ENCODE data around the gene KDM5D.

The KDM5D gene

DNA sequence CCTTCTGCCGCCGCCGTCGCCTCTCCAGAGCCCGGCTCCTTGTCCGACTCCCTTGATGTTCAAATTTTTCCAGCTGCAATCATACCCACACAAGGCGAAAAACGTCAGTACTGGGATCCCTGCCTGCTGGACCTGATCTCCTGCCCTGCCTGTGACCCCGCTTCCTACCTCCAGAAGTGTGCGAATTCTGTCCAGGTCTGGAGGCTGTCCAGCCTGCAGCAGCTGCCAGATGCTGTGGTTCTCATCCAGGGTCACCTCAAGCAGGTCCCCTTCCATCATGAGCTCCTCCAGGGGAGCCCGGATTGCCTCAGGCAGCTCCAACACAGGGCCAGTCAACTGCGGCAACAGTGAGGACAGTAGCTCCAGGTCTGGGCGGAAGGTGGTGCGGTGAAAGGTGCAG is 38.3 kb downstream of the KDM5D start:
- no peak for DNase-seq (ENCODE audit: low read depth in 1 of 2, low spot score in 1 of 2)
- TF ChIP-seq SPI1 (IDR thresholded peaks at IDR 0.05; ENCODE audit: borderline replicate concordance, low read depth) (no peak), GABPA (IDR thresholded peaks at IDR 0.05; ENCODE audit: low read depth) (no peak)
- Histone ChIP-seq H3K4me3 (replicated peaks; ENCODE audit: insufficient read depth, low read length) (no peak overlapping the region), H3K27ac (replicated peaks) (no peak overlapping the region), H3K27me3 (ENCODE audit: insufficient read depth, poor library complexity, severe bottlenecking) (no peaks in the 10 kb centered on the region)

DNA sequence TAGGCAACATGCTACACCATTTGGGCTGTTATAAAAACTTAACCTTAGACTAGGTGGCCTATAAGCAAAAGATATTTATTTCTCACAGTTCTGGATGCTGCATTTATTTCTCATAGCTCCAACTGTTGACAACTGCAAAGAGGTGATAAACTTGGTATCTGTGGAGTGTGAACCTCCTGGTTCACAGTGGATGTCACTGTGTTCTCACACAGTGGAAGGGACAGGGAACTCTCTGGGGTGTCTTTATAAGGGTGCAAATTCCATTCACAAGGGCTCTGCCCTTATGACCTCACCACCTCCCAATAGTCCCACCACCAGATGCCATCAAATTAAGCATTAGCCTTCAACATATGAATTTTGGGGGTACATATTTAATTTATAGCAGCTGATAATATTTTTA is 46.0 kb downstream of the KDM5D start:
- H3K4me3 ChIP-seq (replicated peaks; ENCODE audit: insufficient read depth, low read length), result no peak overlapping the region
- no peak for DNase-seq (ENCODE audit: low read depth in 1 of 2, low spot score in 1 of 2)
- TF ChIP-seq SPI1 (IDR thresholded peaks at IDR 0.05; ENCODE audit: borderline replicate concordance, low read depth) (no peak), GABPA (IDR thresholded peaks at IDR 0.05; ENCODE audit: low read depth) (no peak), POLR2AphosphoS5 (IDR thresholded peaks at IDR 0.05; ENCODE audit: low read depth) (no peak)
- TF ChIP-seq, protein P1, sequence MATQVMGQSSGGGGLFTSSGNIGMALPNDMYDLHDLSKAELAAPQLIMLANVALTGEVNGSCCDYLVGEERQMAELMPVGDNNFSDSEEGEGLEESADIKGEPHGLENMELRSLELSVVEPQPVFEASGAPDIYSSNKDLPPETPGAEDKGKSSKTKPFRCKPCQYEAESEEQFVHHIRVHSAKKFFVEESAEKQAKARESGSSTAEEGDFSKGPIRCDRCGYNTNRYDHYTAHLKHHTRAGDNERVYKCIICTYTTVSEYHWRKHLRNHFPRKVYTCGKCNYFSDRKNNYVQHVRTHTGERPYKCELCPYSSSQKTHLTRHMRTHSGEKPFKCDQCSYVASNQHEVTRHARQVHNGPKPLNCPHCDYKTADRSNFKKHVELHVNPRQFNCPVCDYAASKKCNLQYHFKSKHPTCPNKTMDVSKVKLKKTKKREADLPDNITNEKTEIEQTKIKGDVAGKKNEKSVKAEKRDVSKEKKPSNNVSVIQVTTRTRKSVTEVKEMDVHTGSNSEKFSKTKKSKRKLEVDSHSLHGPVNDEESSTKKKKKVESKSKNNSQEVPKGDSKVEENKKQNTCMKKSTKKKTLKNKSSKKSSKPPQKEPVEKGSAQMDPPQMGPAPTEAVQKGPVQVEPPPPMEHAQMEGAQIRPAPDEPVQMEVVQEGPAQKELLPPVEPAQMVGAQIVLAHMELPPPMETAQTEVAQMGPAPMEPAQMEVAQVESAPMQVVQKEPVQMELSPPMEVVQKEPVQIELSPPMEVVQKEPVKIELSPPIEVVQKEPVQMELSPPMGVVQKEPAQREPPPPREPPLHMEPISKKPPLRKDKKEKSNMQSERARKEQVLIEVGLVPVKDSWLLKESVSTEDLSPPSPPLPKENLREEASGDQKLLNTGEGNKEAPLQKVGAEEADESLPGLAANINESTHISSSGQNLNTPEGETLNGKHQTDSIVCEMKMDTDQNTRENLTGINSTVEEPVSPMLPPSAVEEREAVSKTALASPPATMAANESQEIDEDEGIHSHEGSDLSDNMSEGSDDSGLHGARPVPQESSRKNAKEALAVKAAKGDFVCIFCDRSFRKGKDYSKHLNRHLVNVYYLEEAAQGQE (IDR thresholded peaks at IDR 0.05; ENCODE audit: insufficient replicate concordance, low read depth), result no peak
- TF ChIP-seq, protein P2, sequence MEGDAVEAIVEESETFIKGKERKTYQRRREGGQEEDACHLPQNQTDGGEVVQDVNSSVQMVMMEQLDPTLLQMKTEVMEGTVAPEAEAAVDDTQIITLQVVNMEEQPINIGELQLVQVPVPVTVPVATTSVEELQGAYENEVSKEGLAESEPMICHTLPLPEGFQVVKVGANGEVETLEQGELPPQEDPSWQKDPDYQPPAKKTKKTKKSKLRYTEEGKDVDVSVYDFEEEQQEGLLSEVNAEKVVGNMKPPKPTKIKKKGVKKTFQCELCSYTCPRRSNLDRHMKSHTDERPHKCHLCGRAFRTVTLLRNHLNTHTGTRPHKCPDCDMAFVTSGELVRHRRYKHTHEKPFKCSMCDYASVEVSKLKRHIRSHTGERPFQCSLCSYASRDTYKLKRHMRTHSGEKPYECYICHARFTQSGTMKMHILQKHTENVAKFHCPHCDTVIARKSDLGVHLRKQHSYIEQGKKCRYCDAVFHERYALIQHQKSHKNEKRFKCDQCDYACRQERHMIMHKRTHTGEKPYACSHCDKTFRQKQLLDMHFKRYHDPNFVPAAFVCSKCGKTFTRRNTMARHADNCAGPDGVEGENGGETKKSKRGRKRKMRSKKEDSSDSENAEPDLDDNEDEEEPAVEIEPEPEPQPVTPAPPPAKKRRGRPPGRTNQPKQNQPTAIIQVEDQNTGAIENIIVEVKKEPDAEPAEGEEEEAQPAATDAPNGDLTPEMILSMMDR (IDR thresholded peaks at IDR 0.05; ENCODE audit: insufficient read depth, low read length), result no peak

DNA sequence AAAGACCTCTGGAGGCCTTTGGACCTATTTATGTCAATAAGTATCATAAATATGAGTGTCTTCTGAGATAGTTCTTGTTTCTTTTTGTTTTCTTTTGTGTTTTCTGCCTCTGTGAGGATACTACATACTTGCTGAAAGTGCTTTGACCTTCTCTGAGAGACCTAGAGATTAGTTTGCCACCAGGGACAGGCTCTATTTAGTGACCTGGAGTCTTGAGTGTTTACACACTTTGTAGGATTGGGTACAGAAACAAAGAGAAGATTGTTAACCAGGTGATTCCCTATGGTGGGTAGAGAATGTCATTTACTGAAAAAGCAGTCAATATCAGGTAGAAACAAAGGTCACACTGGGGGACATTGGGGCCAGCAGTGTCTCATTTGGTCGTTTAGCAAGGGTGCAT is 63.7 kb downstream of the KDM5D start:
- TF ChIP-seq, protein P2 (IDR thresholded peaks at IDR 0.05; ENCODE audit: insufficient read depth, low read length), result no peak
- TF ChIP-seq GABPA (IDR thresholded peaks at IDR 0.05; ENCODE audit: low read depth) (no peak), SPI1 (IDR thresholded peaks at IDR 0.05; ENCODE audit: borderline replicate concordance, low read depth) (no peak)
- TF ChIP-seq, protein P1 (IDR thresholded peaks at IDR 0.05; ENCODE audit: insufficient replicate concordance, low read depth), result no peak
- no peak for DNase-seq (ENCODE audit: low read depth in 1 of 2, low spot score in 1 of 2)
- no peak overlapping the region for H3K4me3 ChIP-seq (replicated peaks; ENCODE audit: insufficient read depth, low read length)
- H3K27me3 ChIP-seq (ENCODE audit: insufficient read depth, poor library complexity, severe bottlenecking), result no peaks in the 10 kb centered on the region
- no peak overlapping the region for H3K27ac ChIP-seq (replicated peaks)

More for the DNA sequence above, 46.0 kb downstream of the KDM5D start:
- Histone ChIP-seq H3K27me3 (ENCODE audit: insufficient read depth, poor library complexity, severe bottlenecking) (no peaks in the 10 kb centered on the region), H3K27ac (replicated peaks) (no peak overlapping the region)

All from HL-60 (cell line).